GM18498 (cell line): ENCODE results near the gene RXFP4.
"Not testable (repeated sequence)": the region's sequence is repeated elsewhere in the genome, so short reads cannot be mapped to it uniquely, and the experiment has no call there.

ENCODE experiments used
- ATAC-seq: cut with Tn5 transposase; IDR thresholded peaks from one replicate; pipeline ENCODE4 v1.9.1; 2021; ENCODE audit warnings: mild to moderate bottlenecking, moderate library complexity; ENCODE audit not compliant: unreplicated experiment

Gene RXFP4

GRCh38 chr1:155976913-155977689 lies 35.7 kb downstream of the RXFP4 start:
- ATAC-seq, result no peak

GRCh38 chr1:155977690-155978324 lies 36.4 kb downstream of the RXFP4 start:
- no peak for ATAC-seq

- ATAC-seq, result peak; percentile 61
Observed at GRCh38 chr1:155978325-155978972, 37.0 kb downstream of the RXFP4 start, which contains the start of gene ARHGEF2. Gene ARHGEF2 (minus strand): TSS chr1:155978547. CDS start chr1:155978427, 120 bp downstream.

- no peak for ATAC-seq
Observed at GRCh38 chr1:155978973-155979429, 37.6 kb downstream of the RXFP4 start.

- ATAC-seq, result peak; percentile 34
Observed at GRCh38 chr1:155979597-155980343, 38.3 kb downstream of the RXFP4 start.

- no peak for ATAC-seq
Observed at GRCh38 chr1:155981266-155982088, 40.0 kb downstream of the RXFP4 start.

GRCh38 chr1:155982106-155982505 lies 40.7 kb downstream of the RXFP4 start:
- ATAC-seq, result no peak

- peak; percentile 46 for ATAC-seq
Observed at GRCh38 chr1:155983191-155984024, 42.0 kb downstream of the RXFP4 start.

- no peak for ATAC-seq
Observed at GRCh38 chr1:155984341-155984740, 42.9 kb downstream of the RXFP4 start.

- not testable (repeated sequence) for ATAC-seq
Observed at GRCh38 chr1:155984903-155985645, 43.6 kb downstream of the RXFP4 start.

- ATAC-seq, result peak; percentile 75
Observed at GRCh38 chr1:155989242-155990004, 48.0 kb downstream of the RXFP4 start.

GRCh38 chr1:155990005-155990739 lies 48.7 kb downstream of the RXFP4 start:
- ATAC-seq, result no peak
